GM12872 (cell line): ENCODE data around the gene PCDHGC4.

ENCODE experiments used
- TF ChIP-seq, protein P1 (sequence below): IDR thresholded peaks from 3 replicates; pipeline ENCODE4 v1.5.1; 2011; ENCODE audit warnings: low read depth, mild to moderate bottlenecking, low read length, moderate library complexity; ENCODE audit not compliant: insufficient read depth

Gene PCDHGC4

DNA sequence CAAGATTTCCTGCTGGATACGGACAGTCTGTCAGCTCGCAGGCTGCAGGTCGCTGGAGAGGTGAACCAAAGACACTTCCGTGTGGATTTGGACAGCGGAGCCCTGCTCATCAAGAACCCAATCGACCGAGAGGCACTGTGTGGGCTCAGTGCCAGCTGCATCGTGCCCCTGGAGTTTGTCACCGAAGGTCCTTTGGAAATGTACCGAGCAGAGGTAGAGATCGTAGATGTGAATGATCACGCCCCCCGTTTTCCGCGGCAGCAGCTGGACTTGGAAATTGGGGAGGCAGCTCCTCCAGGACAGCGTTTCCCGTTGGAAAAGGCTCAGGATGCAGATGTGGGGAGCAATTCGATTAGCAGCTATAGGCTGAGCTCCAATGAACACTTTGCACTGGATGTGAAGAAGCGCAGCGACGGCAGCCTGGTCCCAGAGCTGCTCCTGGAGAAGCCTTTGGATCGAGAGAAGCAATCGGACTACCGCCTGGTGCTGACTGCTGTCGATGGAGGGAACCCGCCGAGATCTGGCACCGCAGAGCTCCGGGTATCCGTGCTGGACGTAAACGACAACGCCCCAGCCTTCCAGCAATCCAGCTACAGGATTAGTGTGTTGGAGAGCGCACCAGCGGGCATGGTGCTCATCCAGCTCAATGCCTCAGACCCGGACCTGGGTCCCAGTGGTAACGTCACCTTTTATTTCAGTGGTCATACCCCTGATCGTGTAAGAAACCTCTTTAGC is 658 bp downstream of the PCDHGC4 start:
- TF ChIP-seq, protein P1, sequence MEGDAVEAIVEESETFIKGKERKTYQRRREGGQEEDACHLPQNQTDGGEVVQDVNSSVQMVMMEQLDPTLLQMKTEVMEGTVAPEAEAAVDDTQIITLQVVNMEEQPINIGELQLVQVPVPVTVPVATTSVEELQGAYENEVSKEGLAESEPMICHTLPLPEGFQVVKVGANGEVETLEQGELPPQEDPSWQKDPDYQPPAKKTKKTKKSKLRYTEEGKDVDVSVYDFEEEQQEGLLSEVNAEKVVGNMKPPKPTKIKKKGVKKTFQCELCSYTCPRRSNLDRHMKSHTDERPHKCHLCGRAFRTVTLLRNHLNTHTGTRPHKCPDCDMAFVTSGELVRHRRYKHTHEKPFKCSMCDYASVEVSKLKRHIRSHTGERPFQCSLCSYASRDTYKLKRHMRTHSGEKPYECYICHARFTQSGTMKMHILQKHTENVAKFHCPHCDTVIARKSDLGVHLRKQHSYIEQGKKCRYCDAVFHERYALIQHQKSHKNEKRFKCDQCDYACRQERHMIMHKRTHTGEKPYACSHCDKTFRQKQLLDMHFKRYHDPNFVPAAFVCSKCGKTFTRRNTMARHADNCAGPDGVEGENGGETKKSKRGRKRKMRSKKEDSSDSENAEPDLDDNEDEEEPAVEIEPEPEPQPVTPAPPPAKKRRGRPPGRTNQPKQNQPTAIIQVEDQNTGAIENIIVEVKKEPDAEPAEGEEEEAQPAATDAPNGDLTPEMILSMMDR: no peak

DNA sequence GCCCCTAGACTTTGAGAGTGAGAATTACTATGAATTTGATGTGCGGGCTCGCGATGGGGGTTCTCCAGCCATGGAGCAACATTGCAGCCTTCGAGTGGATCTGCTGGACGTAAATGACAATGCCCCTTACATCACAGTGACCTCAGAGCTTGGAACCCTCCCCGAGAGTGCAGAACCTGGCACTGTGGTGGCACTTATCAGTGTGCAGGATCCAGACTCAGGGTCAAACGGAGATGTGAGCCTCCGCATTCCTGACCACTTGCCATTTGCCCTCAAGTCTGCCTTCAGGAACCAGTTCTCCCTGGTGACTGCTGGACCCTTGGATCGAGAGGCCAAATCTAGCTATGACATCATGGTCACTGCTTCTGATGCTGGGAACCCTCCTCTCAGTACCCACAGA is 1.3 kb downstream of the PCDHGC4 start:
- TF ChIP-seq, protein P1: no peak

DNA sequence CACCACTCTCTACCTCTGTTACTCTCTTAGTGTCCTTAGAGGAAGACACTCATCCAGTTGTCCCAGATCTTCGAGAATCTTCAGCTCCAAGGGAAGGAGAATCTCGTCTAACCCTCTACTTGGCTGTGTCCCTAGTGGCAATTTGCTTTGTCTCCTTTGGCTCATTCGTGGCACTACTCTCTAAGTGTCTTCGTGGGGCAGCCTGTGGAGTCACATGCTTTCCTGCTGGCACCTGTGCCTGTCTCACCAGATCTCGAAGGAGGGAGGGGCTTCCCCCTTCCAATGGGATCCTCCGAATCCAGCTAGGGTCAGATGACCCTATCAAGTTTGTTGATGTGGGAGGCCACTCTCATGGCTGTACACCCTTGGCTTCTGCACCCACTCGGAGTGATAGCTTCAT is 2.3 kb downstream of the PCDHGC4 start:
- TF ChIP-seq, protein P1: no peak

DNA sequence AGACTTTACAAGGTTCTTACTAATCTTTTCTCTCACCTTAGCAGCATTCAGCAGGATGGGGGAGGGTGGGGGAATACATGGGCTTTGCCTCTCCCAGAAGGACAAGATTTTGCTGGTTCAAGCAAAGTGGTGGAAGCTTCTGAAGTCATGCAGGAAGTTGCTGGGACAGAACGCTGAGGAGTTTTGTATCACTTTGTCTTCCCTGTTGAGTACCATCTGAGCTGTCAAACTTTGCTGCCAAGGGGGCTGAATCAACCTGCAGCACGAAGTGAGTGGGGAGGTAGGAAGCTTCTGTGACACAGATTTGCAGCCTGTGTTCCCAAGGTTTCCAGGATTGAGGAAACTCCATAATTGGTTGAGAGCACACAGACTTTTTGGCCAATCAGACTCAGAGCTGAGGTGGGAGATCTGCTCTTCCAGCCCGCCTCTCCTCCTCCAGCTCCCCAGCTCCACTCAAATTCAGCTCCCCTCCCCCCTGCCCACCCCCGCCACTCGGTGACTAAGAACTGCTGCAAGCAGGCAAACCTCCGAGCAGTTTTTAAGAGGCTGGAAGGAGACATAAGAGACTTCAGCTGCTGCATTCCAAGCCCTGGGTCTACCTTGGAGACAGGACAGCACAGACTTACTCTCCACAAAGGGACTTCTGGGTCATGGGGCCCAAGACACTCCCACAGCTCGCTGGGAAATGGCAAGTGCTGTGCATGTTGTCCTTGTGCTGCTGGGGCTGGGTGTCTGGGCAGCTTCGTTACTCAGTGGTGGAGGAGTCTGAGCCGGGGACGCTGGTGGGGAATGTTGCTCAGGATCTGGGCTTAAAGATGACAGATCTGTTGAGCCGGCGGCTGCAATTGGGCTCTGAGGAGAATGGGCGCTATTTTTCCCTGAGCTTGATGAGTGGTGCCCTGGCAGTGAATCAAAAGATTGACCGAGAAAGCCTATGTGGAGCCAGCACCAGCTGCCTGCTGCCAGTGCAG is 4.0 kb downstream of the PCDHGC4 start, which contains the start of gene PCDHGC5:
PCDHGC5 (plus strand) TSS at position 491 of the 971 bp plus-strand sequence; CDS start at position 651, 160 bp downstream.
- TF ChIP-seq, protein P1: no peak

DNA sequence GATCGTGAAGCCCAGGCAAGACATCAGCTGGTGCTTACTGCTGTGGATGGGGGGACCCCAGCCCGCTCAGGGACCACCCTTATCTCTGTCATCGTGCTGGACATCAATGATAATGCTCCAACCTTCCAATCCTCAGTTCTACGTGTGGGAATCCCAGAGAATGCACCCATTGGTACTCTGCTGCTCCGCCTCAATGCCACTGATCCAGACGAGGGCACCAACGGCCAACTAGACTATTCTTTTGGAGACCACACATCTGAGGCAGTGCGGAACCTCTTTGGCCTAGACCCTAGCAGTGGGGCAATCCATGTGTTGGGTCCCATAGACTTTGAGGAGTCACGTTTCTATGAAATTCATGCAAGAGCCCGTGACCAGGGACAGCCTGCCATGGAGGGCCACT is 5.0 kb downstream of the PCDHGC4 start:
- TF ChIP-seq, protein P1: no peak

DNA sequence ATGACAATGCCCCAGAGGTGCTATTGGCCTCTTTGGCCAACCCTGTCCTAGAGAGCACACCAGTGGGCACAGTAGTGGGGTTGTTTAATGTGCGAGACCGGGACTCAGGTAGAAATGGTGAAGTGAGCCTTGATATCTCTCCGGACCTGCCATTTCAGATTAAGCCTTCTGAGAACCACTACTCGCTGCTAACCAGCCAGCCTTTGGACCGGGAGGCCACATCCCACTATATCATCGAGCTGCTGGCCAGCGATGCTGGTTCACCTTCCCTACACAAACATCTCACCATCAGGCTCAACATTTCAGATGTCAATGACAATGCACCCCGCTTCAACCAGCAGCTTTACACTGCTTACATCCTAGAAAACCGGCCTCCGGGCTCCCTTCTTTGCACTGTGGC is 5.4 kb downstream of the PCDHGC4 start:
- TF ChIP-seq, protein P1: no peak

DNA sequence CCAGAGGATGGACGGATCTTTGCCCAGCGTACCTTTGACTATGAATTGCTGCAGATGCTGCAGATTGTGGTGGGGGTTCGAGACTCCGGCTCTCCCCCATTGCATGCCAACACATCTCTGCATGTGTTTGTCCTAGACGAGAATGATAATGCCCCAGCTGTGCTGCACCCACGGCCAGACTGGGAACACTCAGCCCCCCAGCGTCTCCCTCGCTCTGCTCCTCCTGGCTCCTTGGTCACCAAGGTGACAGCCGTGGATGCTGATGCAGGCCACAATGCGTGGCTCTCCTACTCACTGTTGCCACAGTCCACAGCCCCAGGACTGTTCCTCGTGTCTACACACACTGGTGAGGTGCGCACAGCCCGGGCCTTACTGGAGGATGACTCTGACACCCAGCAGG is 5.9 kb downstream of the PCDHGC4 start:
- TF ChIP-seq, protein P1: no peak
